Karpas-422 (cell line): Measurements from ENCODE around the gene SLC38A5. TPM values are rescaled to one million over a fixed set of nuclear protein-coding genes. Genes with fewer than 3 reads are reported as not detected.

Experiments
- DNase-seq: peaks from one replicate; pipeline ENCODE4 v3.0.0-alpha.2; 2015
- H2AFZ ChIP-seq: fragments of 200-600 bp; sonication (generic); 2 replicates; pipeline ENCODE4 v1.6.1; 2014; ENCODE audit warnings: antibody characterized with exemption, low read length, mixed read lengths
- H3K27ac ChIP-seq: fragments of 200-600 bp; sonication (generic); 2 replicates; pipeline ENCODE4 v1.5.1; 2014; ENCODE audit warnings: mild to moderate bottlenecking, low read length, moderate library complexity
- H3K27me3 ChIP-seq: fragments of 200-600 bp; sonication (generic); 2 replicates; pipeline ENCODE4 v1.6.1; 2014; ENCODE audit warnings: low read length, mixed read lengths
- H3K36me3 ChIP-seq: fragments of 200-600 bp; sonication (generic); 2 replicates; pipeline ENCODE4 v1.6.1; 2014; ENCODE audit warnings: low read length, mixed read lengths; ENCODE audit not compliant: insufficient read depth
- H3K4me1 ChIP-seq: fragments of 200-600 bp; sonication (generic); 2 replicates; pipeline ENCODE4 v1.6.1; 2014; ENCODE audit warnings: mild to moderate bottlenecking, low read length, mixed read lengths
- H3K4me2 ChIP-seq: fragments of 200-600 bp; sonication (generic); 2 replicates; pipeline ENCODE4 v1.6.1; 2014; ENCODE audit warnings: low read length, low read depth, mild to moderate bottlenecking; ENCODE audit not compliant: poor library complexity, severe bottlenecking
- H3K4me3 ChIP-seq: fragments of 200-600 bp; sonication (generic); 2 replicates; pipeline ENCODE4 v1.5.1; 2014; ENCODE audit warnings: mild to moderate bottlenecking, antibody characterized with exemption, low read length, mixed read lengths
- H3K79me2 ChIP-seq: fragments of 200-600 bp; sonication (generic); 2 replicates; pipeline ENCODE4 v1.6.1; 2014; ENCODE audit warnings: mild to moderate bottlenecking, low read length, mixed read lengths
- H3K9ac ChIP-seq: fragments of 200-600 bp; sonication (generic); 2 replicates; pipeline ENCODE4 v1.6.0; 2014; ENCODE audit warnings: low read length
- H3K9me2 ChIP-seq: fragments of 200-600 bp; sonication (generic), shearing (Covaris generic); replicated peaks from 2 replicates; pipeline ENCODE4 v1.6.0; 2014; ENCODE audit warnings: mild to moderate bottlenecking, low read length, moderate library complexity; ENCODE audit not compliant: insufficient read depth
- H3K9me3 ChIP-seq: fragments of 300-700, 200-600 bp; sonication (generic); 2 replicates; pipeline ENCODE4 v1.6.1; 2014; ENCODE audit warnings: low read length, mixed read lengths
- H4K20me1 ChIP-seq: fragments of 200-600 bp; sonication (generic); 2 replicates; pipeline ENCODE4 v1.6.1; 2014; ENCODE audit warnings: mild to moderate bottlenecking, antibody characterized with exemption, low read length, low read depth; ENCODE audit not compliant: insufficient read depth
- total RNA-seq: library from RNA; depleted of rRNA; stranded (reverse); fragments of >200 nt; shearing (Covaris generic); gene quantifications from 2 replicates; pipeline ENCODE4 v1.2.3, GENCODE V29; 2014; ENCODE audit warnings: low replicate concordance

The SLC38A5 gene
- total RNA-seq, 1 experiment from 2014 or later: not detected

DNA sequence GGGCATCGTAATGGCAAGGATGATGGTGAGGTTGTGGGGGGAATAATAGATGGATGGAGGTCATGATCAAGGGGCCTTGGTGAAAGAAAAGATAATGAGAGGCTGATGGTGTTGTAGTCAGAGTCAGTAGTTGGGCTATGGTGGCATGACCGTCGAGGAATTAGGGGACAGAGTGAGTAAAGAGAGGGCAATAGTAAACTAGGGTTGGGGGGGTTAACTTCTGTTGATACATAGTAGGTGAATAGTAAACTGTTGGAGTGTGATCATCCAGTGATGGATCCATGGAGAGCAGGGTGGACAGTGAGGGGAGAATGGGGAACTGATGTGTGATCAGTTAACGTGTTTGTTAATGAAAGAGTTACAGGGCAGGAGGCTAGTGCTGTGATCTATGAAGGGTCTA, 6.9 kb upstream of the SLC38A5 start:
- peaks cover 24% of the 10 kb centered on the region for H3K79me2 ChIP-seq
- no peak overlapping the region for H3K27ac ChIP-seq
- H3K36me3 ChIP-seq: no peaks in the 10 kb centered on the region
- peak overlapping the region; percentile 83 for H3K4me3 ChIP-seq
- DNase-seq: no peak
- no peaks in the 10 kb centered on the region for H3K27me3 ChIP-seq
- H3K9me3 ChIP-seq: no peaks in the 10 kb centered on the region
- H2AFZ ChIP-seq: no peak overlapping the region
- H4K20me1 ChIP-seq: no peaks in the 10 kb centered on the region; the same call in 1 of the 2 replicates
- peak overlapping the region; percentile 87 for H3K4me2 ChIP-seq
- peak overlapping the region; percentile 90 for H3K9ac ChIP-seq
- no peaks in the 10 kb centered on the region for H3K9me2 ChIP-seq
- H3K4me1 ChIP-seq: peaks cover 11% of the 10 kb centered on the region

DNA sequence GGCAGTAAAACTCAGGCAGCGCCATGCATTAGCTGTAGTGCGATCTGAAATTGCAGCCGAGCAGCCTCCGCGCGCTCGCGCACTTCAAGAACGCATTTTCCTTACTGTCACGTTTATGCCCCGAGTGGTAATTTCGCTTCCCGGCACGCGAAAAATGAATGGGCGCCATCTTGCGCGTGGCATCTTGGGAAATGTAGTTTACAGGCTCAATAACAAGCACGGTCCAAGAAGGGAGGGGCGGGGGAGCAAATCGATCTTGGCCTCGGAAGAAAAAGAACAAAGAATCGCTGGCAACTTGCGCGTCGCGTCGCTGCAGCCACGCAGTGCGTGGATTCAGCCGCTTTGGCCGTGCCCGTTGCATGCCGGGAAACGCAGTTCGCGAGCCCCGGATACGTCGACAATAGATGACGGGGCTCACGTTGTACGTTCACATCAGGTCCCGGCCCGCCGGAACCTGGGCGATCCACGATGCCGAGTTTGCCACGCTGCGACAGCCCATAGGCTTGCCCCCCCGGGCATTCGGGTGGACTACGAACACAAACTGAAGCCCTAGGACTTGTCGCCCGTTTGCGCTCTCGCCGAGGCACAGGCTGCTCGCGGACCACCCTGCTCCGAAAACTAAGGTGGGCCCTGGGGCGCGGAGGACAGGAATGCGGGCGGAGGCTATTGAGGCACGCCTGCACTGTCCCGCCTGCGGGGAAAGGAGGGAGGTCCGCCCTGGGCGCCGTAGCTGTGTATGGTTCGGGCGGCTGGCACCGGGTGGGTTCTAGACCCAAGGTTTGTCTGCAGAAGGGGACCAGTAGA, 5.9 kb upstream of the SLC38A5 start, which contains the start of gene FTSJ1:
Gene FTSJ1, plus strand, starts transcription at position 426 of the 804 bp plus-strand sequence. CDS start 1,849 bp downstream, outside the sequence.
- peak within 1 kb of the TSS; percentile 83 for H3K4me3 ChIP-seq
- H3K9me2 ChIP-seq: no peaks in the 10 kb centered on the region

DNA sequence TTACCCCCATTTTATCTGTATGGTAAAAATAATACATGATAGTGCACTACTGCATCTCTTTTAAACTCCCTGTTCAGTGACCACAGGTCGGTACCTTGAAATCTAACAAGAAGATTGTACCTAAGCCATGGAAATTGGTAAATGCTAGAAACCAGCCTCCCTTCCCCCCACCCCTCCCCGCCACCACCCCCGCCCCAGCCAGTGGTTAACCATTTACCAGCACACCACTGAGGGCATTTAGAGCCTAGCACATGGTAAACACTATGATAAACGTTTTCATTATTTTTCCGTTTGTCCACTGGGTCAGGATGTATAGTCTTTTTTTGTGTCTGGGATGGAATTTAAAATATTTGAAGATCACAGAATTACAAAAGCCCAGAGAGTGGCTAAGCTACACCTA, 5.2 kb upstream of the SLC38A5 start:
- peaks cover 11% of the 10 kb centered on the region for H3K4me1 ChIP-seq
- H3K4me3 ChIP-seq: peak overlapping the region; percentile 83
- no peaks in the 10 kb centered on the region for H3K27me3 ChIP-seq
- H3K9me3 ChIP-seq: no peaks in the 10 kb centered on the region
- peak overlapping the region; percentile 87 for H3K4me2 ChIP-seq
- H3K27ac ChIP-seq: no peak overlapping the region
- H2AFZ ChIP-seq: peak overlapping the region; percentile 93
- H4K20me1 ChIP-seq: no peaks in the 10 kb centered on the region; the same call in 1 of the 2 replicates
- no peaks in the 10 kb centered on the region for H3K36me3 ChIP-seq
- peaks cover 24% of the 10 kb centered on the region for H3K79me2 ChIP-seq
- H3K9me2 ChIP-seq: no peaks in the 10 kb centered on the region
- H3K9ac ChIP-seq: peak overlapping the region; percentile 90
- no peak for DNase-seq

More for the DNA sequence above, 5.9 kb upstream of the SLC38A5 start, which contains the start of gene FTSJ1:
- Histone ChIP-seq H4K20me1 (no peaks in the 10 kb centered on the region; the same call in 1 of the 2 replicates), H3K79me2 (peaks cover 24% of the 10 kb centered on the region), H3K9me3 (no peaks in the 10 kb centered on the region), H3K27me3 (no peaks in the 10 kb centered on the region), H3K9ac (peak within 1 kb of the TSS; percentile 90), H3K27ac (no peak within 1 kb of the TSS), H3K4me1 (peaks cover 11% of the 10 kb centered on the region), H2AFZ (peak within 1 kb of the TSS; percentile 93), H3K4me2 (peak within 1 kb of the TSS; percentile 87), H3K36me3 (no peaks in the 10 kb centered on the region)
- DNase-seq: peak; percentile 93

DNA sequence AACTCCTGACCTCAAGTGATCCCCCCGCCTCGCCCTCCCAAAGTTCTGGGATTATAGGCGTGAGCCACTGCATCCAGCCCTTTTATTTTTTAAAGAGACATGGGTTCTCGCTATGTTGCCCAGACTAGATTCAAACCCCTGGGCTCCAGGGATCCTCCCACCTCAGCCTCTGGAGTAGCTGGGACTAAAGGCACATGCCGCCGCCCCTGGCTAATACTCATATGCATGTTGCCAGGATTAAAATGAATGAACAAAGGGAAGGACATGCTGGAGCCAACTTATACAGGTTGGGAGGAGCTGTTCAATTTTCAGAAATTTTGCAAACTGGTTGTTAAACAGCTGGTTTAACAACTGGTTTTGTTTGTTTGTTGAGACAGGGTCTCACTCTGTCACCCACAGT, 4.5 kb upstream of the SLC38A5 start:
- Histone ChIP-seq H2AFZ (no peak overlapping the region), H3K9me3 (no peaks in the 10 kb centered on the region)

DNA sequence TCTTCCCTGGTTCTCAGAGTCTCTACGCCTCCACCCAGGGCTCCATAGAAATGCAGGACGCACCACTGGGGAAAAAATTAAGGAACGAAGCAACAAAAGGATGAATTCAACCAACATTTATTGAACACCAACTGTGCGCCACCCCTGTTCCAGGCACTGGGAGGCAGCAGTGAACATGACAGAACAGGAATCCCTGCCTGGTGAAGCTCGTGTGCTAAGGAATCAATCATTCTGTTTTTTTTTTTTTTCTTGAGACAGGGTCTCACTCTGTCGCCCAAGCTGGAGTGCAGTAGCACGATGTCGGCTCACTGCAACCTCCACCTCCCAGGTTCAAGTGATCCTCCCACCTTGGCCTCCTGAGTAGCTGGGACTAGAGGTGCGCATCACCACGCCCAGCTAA, 4.1 kb upstream of the SLC38A5 start:
- Histone ChIP-seq H2AFZ (no peak overlapping the region), H4K20me1 (no peaks in the 10 kb centered on the region; the same call in 1 of the 2 replicates), H3K4me2 (no peak overlapping the region), H3K9ac (no peak overlapping the region), H3K36me3 (no peaks in the 10 kb centered on the region), H3K4me3 (no peak overlapping the region), H3K79me2 (peaks cover 24% of the 10 kb centered on the region), H3K27ac (no peak overlapping the region), H3K9me2 (no peaks in the 10 kb centered on the region), H3K27me3 (no peaks in the 10 kb centered on the region), H3K4me1 (peaks cover 11% of the 10 kb centered on the region), H3K9me3 (no peaks in the 10 kb centered on the region)
- no peak for DNase-seq

More for the DNA sequence above, 4.5 kb upstream of the SLC38A5 start:
- Histone ChIP-seq H4K20me1 (no peaks in the 10 kb centered on the region; the same call in 1 of the 2 replicates), H3K79me2 (peaks cover 24% of the 10 kb centered on the region), H3K27me3 (no peaks in the 10 kb centered on the region), H3K9me2 (no peaks in the 10 kb centered on the region), H3K4me3 (peak overlapping the region; percentile 83; the same call in 1 of the 2 replicates), H3K4me1 (peaks cover 11% of the 10 kb centered on the region), H3K9ac (peak overlapping the region; percentile 90), H3K27ac (no peak overlapping the region), H3K36me3 (no peaks in the 10 kb centered on the region), H3K4me2 (peak overlapping the region; percentile 87)
- DNase-seq: no peak

DNA sequence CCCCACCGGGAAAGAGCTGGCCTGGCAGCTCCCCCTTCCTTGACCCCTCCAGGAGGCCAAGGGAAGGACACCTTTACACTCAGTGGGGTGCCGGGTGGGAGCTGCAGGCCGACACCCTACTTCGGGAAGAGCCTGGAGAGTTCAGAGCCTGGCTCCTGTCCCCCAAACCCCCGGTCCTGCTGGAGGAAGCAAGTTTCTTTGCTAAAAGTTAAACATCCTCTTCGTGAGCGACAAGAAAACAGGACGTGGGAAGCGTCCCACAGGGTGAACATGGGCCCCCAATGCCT, 3.6 kb upstream of the SLC38A5 start:
- Histone ChIP-seq H3K36me3 (no peaks in the 10 kb centered on the region), H3K9me3 (no peaks in the 10 kb centered on the region), H3K27ac (no peak overlapping the region), H3K4me1 (peaks cover 11% of the 10 kb centered on the region), H3K9ac (no peak overlapping the region), H3K27me3 (no peaks in the 10 kb centered on the region), H2AFZ (no peak overlapping the region), H3K9me2 (no peaks in the 10 kb centered on the region), H3K4me3 (no peak overlapping the region), H3K79me2 (peaks cover 24% of the 10 kb centered on the region), H3K4me2 (no peak overlapping the region), H4K20me1 (no peaks in the 10 kb centered on the region; the same call in 1 of the 2 replicates)
- no peak for DNase-seq

DNA sequence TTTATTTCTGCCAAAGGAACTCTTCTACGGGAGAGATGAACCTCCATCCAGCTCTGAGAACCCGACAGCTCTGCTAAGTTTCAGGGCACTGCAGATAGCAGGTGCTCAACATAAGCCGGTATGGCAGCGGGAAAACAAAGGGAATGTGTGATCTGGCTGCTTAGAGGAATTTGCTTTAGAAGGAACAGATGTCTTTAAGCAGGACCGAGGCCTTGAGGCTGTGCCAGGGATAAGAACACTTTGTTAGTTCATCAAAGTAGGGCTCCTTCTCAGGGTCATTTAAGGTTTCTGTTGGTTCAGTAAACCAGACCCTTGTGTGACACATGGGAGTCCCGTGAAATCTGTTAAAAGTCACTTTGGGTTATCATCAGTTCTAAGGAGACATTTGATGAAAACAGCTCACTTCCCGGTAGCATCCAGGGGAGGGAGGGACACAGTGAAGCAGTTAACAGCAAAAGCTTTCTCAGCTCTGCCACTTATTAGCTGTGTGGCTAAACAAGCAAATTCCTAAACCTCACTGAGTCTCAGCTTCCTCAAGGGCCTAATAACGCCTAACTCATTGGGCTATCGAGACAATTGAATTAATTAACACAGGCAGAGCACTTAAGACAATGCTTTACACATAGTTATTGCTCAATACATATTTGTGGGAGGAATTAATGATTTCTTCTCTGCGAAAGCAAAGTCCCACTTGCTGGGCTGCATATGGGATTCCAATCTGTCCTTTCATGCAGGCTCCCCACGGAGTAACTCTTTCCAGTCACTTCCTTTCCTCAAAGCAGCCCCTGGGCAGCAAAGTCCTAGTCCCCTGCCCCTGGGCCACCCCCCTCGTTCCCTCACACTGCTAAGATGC, 3.0 kb upstream of the SLC38A5 start:
- Histone ChIP-seq H3K9me2 (no peaks in the 10 kb centered on the region), H3K27me3 (no peaks in the 10 kb centered on the region), H3K27ac (no peak overlapping the region), H3K4me3 (no peak overlapping the region), H4K20me1 (no peaks in the 10 kb centered on the region; the same call in 1 of the 2 replicates), H3K36me3 (no peaks in the 10 kb centered on the region), H2AFZ (no peak overlapping the region), H3K79me2 (peaks cover 21% of the 10 kb centered on the region), H3K4me1 (peaks cover 11% of the 10 kb centered on the region), H3K9ac (no peak overlapping the region), H3K4me2 (no peak overlapping the region), H3K9me3 (no peaks in the 10 kb centered on the region)
- peak; percentile 23 for DNase-seq

DNA sequence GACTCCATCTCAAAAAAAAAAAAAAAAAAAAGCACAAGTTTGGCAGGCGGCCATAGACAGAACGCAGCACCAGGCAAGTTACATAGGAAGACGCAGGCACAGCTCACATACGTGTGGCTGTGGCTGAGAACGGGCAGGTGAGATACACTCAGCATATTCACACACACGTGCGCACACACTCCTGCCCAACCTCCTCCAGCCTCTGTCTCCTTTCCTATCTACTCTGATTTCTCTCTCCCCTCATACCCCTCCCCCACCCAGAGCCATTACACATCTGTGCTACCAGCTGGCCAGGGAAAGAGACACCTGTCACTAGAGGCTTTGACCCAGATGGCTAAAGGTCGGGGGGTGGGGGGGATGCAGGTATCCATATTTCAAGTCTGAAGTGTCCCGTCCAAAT, 2.2 kb upstream of the SLC38A5 start:
- H3K4me2 ChIP-seq: no peak overlapping the region
- no peak overlapping the region for H2AFZ ChIP-seq
- H4K20me1 ChIP-seq: no peaks in the 10 kb centered on the region
- no peak overlapping the region for H3K9ac ChIP-seq
- no peak overlapping the region for H3K4me3 ChIP-seq
- no peak for DNase-seq
- H3K9me2 ChIP-seq: no peaks in the 10 kb centered on the region
- peaks cover 7% of the 10 kb centered on the region for H3K4me1 ChIP-seq
- H3K36me3 ChIP-seq: no peaks in the 10 kb centered on the region
- H3K9me3 ChIP-seq: no peaks in the 10 kb centered on the region
- H3K79me2 ChIP-seq: peaks cover 12% of the 10 kb centered on the region
- no peaks in the 10 kb centered on the region for H3K27me3 ChIP-seq
- H3K27ac ChIP-seq: no peak overlapping the region
